Panc1 (cell line): ENCODE results near the gene ZBTB48. TPM values are rescaled to one million over a fixed set of nuclear protein-coding genes. Genes with fewer than 3 reads are reported as not detected.

Experiments
- ATAC-seq: fragments of 200-7000 bp; cut with Tn5 transposase; 2 replicates; pipeline ENCODE4 v1.9.1; 2020; ENCODE audit warnings: mild to moderate bottlenecking, moderate library complexity
- BruUV-seq: library from RNA; stranded (reverse); fragments of 400-500 nt; replicated peaks from 2 replicates; lab custom pipeline; 2021; lab: Mats Ljungman, UMichigan
- CTCF ChIA-PET: fragments of 300-600 bp; sonication (Branson Sonifier 250); formaldehyde crosslinking; loops from one replicate; lab custom pipeline; 2022; ENCODE audit warnings: antibody characterized with exemption; lab: Charles Lee
- POLR2A ChIA-PET: fragments of 300-600 bp; sonication (Branson Sonifier 250); formaldehyde crosslinking; loops from one replicate; lab custom pipeline; 2022; ENCODE audit warnings: antibody characterized with exemption; lab: Charles Lee
- DNase-seq: peaks from one replicate; pipeline ENCODE4 v3.0.0-alpha.2; 2010; ENCODE audit warnings: low read depth, low spot score
- H3K27ac ChIP-seq: 2 replicates; pipeline ENCODE4 v1.5.1; 2011; ENCODE audit warnings: mild to moderate bottlenecking, low read length, inconsistent platforms
- H3K27me3 ChIP-seq: fragments of 200-500 bp; sonication (Bioruptor generic); 2 replicates; pipeline ENCODE4 v1.6.0; 2014; ENCODE audit warnings: low read length, inconsistent platforms; ENCODE audit not compliant: control insufficient read depth, insufficient read depth
- H3K36me3 ChIP-seq: fragments of 200-500 bp; sonication (Bioruptor generic); 2 replicates; pipeline ENCODE4 v1.5.1; 2014; ENCODE audit warnings: inconsistent platforms, mild to moderate bottlenecking, low read length, moderate library complexity; ENCODE audit not compliant: control insufficient read depth, insufficient read depth
- H3K4me1 ChIP-seq: 2 replicates; pipeline ENCODE4 v1.5.1; 2011; ENCODE audit warnings: inconsistent platforms, mild to moderate bottlenecking, low read length, moderate library complexity; ENCODE audit not compliant: control insufficient read depth, insufficient read depth
- H3K4me3 ChIP-seq, 2 experiments: 2 replicates each; pipeline ENCODE4 v1.5.1; 2011 to 2012; ENCODE audit warnings: low read depth in 2 of 2, low read length in 2 of 2, mild to moderate bottlenecking in 2 of 2, inconsistent platforms in 1 of 2, moderate library complexity in 1 of 2
- H3K9me3 ChIP-seq: fragments of 200-500 bp; sonication (Bioruptor generic); 2 replicates; pipeline ENCODE4 v1.5.1; 2014; ENCODE audit warnings: low read depth, mild to moderate bottlenecking, inconsistent platforms, low read length, moderate library complexity; ENCODE audit not compliant: control insufficient read depth, insufficient read depth
- POLR2AphosphoS5 ChIP-seq: IDR thresholded peaks from 2 replicates; pipeline ENCODE4 v1.6.1; 2012; ENCODE audit warnings: mild to moderate bottlenecking, low read depth, low read length, moderate library complexity
- SIN3A ChIP-seq: IDR thresholded peaks from 2 replicates; pipeline ENCODE4 v1.6.1; 2012; ENCODE audit warnings: low read depth, mild to moderate bottlenecking, low read length, moderate library complexity, borderline replicate concordance; ENCODE audit not compliant: insufficient read depth
- TCF7L2 ChIP-seq: IDR thresholded peaks from 2 replicates; pipeline ENCODE4 v1.6.1; 2011; ENCODE audit warnings: mild to moderate bottlenecking, low read depth, low read length, inconsistent platforms
- in situ Hi-C: cut with HindIII; loops from 2 replicates; pipeline ENCODE4 v1.10.0; 2016; ENCODE audit warnings: low sequenced_read_pairs, low pct_unique_long_range_greater_than_20kb
- intact Hi-C: fragments of 100-400 bp; cut with micrococcal nuclease; formaldehyde crosslinking; loops from one replicate; pipeline ENCODE4 v1.10.0; 2022; ENCODE audit not compliant: unreplicated experiment
- total RNA-seq: library from RNA; stranded (reverse); gene quantifications from one replicate; pipeline ENCODE4 v1.2.1, GENCODE V29; 2021; ENCODE audit not compliant: unreplicated experiment
- TF ChIP-seq, protein P1 (sequence below): fragments of 450-650 bp; IDR thresholded peaks from 2 replicates; pipeline ENCODE4 v1.5.1; 2017; ENCODE audit warnings: mild to moderate bottlenecking
- TF ChIP-seq, protein P2 (sequence below), 2 experiments: IDR thresholded peaks; 2 replicates each; pipeline ENCODE4 v1.6.1; 2011 to 2012; ENCODE audit warnings: low read depth in 2 of 2, control low read depth in 1 of 2, low read length in 1 of 2, mild to moderate bottlenecking in 1 of 2, moderate library complexity in 1 of 2; ENCODE audit not compliant: insufficient read depth in 1 of 2

ZBTB48 gene
- total RNA-seq, 1 experiment from 2014 or later: 40.7 TPM

DNA sequence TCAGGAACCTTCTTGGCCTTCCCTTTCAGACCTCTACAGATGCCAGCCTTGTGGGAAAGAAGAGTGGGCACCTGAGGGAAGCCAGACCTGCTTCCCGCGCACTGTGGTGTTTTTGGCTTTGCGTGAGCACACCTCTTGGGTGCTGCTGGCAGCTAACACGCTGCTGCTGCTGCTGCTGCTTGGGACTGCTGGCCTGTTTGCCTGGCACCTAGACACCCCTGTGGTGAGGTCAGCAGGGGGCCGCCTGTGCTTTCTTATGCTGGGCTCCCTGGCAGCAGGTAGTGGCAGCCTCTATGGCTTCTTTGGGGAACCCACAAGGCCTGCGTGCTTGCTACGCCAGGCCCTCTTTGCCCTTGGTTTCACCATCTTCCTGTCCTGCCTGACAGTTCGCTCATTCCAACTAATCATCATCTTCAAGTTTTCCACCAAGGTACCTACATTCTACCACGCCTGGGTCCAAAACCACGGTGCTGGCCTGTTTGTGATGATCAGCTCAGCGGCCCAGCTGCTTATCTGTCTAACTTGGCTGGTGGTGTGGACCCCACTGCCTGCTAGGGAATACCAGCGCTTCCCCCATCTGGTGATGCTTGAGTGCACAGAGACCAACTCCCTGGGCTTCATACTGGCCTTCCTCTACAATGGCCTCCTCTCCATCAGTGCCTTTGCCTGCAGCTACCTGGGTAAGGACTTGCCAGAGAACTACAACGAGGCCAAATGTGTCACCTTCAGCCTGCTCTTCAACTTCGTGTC, 995 bp upstream of the ZBTB48 start:
- Histone ChIP-seq H3K36me3 (peaks cover 7% of the 10 kb centered on the region; the same call in 1 of the 2 replicates), H3K9me3 (no peaks in the 10 kb centered on the region), H3K27me3 (no peaks in the 10 kb centered on the region), H3K27ac (peak overlapping the region; percentile 93), H3K4me3 (peak overlapping the region; percentile 86 to 90), H3K4me1 (peaks cover 23% of the 10 kb centered on the region)
- no peak for TF ChIP-seq SIN3A
- TF ChIP-seq, protein P1, sequence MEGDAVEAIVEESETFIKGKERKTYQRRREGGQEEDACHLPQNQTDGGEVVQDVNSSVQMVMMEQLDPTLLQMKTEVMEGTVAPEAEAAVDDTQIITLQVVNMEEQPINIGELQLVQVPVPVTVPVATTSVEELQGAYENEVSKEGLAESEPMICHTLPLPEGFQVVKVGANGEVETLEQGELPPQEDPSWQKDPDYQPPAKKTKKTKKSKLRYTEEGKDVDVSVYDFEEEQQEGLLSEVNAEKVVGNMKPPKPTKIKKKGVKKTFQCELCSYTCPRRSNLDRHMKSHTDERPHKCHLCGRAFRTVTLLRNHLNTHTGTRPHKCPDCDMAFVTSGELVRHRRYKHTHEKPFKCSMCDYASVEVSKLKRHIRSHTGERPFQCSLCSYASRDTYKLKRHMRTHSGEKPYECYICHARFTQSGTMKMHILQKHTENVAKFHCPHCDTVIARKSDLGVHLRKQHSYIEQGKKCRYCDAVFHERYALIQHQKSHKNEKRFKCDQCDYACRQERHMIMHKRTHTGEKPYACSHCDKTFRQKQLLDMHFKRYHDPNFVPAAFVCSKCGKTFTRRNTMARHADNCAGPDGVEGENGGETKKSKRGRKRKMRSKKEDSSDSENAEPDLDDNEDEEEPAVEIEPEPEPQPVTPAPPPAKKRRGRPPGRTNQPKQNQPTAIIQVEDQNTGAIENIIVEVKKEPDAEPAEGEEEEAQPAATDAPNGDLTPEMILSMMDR: no peak
- no peak for TF ChIP-seq POLR2AphosphoS5
- TF ChIP-seq TCF7L2: no peak
- TF ChIP-seq, protein P2, sequence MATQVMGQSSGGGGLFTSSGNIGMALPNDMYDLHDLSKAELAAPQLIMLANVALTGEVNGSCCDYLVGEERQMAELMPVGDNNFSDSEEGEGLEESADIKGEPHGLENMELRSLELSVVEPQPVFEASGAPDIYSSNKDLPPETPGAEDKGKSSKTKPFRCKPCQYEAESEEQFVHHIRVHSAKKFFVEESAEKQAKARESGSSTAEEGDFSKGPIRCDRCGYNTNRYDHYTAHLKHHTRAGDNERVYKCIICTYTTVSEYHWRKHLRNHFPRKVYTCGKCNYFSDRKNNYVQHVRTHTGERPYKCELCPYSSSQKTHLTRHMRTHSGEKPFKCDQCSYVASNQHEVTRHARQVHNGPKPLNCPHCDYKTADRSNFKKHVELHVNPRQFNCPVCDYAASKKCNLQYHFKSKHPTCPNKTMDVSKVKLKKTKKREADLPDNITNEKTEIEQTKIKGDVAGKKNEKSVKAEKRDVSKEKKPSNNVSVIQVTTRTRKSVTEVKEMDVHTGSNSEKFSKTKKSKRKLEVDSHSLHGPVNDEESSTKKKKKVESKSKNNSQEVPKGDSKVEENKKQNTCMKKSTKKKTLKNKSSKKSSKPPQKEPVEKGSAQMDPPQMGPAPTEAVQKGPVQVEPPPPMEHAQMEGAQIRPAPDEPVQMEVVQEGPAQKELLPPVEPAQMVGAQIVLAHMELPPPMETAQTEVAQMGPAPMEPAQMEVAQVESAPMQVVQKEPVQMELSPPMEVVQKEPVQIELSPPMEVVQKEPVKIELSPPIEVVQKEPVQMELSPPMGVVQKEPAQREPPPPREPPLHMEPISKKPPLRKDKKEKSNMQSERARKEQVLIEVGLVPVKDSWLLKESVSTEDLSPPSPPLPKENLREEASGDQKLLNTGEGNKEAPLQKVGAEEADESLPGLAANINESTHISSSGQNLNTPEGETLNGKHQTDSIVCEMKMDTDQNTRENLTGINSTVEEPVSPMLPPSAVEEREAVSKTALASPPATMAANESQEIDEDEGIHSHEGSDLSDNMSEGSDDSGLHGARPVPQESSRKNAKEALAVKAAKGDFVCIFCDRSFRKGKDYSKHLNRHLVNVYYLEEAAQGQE (IDR thresholded peaks at IDR 0.05; ENCODE audit: insufficient read depth in 1 of 2, low read depth in 2 of 2, low read length in 1 of 2): no peak
- no peak for DNase-seq
- intact Hi-C loops: no loop called here
- CTCF ChIA-PET: no interaction called here
- in situ Hi-C loops: no loop called here
- no peak for ATAC-seq
- POLR2A ChIA-PET: no interaction called here
- BruUV-seq: no TSS peak

DNA sequence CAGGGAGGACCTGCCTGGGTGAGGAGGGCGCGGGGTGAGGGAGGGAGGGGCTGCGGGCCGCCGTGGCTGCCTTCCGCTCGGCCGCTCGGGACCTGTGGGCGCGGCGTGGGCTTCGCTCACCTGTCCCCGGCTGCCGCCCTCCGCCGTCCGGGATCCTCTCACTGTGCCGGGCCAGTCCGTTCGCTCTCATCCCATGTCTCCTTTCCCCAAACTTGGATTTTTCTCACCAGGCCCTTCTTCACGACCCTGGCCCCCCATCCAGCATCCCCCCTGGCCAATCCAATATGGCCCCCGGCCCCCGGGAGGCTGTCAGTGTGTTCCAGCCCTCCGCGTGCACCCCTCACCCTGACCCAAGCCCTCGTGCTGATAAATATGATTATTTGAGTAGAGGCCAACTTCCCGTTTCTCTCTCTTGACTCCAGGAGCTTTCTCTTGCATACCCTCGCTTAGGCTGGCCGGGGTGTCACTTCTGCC, 362 bp downstream of the ZBTB48 start:
- intact Hi-C loops (no loop called here), in situ Hi-C loops (no loop called here)
- peaks cover 23% of the 10 kb centered on the region for H3K4me1 ChIP-seq
- peak overlapping the region; percentile 86 to 90 for H3K4me3 ChIP-seq
- peak overlapping the region; percentile 93 for H3K27ac ChIP-seq
- no peaks in the 10 kb centered on the region for H3K27me3 ChIP-seq
- BruUV-seq: TSS peak; percentile 67
- CTCF ChIA-PET: interaction anchor here (0.7 to 0.8 kb wide), 3 partner anchors 19 to 1310 kb away, joined by 3 to 7 read pairs (median 4); no protein-coding TSS in a partner anchor
- TF ChIP-seq POLR2AphosphoS5: no peak
- TF ChIP-seq SIN3A: peak; percentile 48; the same call in 1 of the 2 replicates
- POLR2A ChIA-PET: interaction anchor here (0.5 to 0.7 kb wide), 4 partner anchors 20 to 203 kb away, joined by 3 to 13 read pairs (median 6); no protein-coding TSS in a partner anchor
- DNase-seq: no peak
- H3K36me3 ChIP-seq: peaks cover 7% of the 10 kb centered on the region; the same call in 1 of the 2 replicates
- no peaks in the 10 kb centered on the region for H3K9me3 ChIP-seq
- ATAC-seq: peak; percentile 44
